NCI-H2171 (cell line): ENCODE measurements around the gene C6orf163.
A peak's percentile ranks its signal among the peaks of the same experiment; 100 is the strongest.
"Not testable (repeated sequence)": the region's sequence is repeated elsewhere in the genome, so short reads cannot be mapped to it uniquely, and the experiment has no call there.

ENCODE experiments used
- DNase-seq: peaks from one replicate; lab custom pipeline; 2025; lab: John Stamatoyannopoulos, UW

The C6orf163 gene

GRCh38 chr6:87344731-87345130 is at the start of gene C6orf163:
C6orf163 (plus strand) TSS chr6:87344813; CDS start chr6:87345100, 287 bp downstream.
- no peak for DNase-seq

GRCh38 chr6:87297119-87297518 is 47.5 kb upstream of the C6orf163 start:
- DNase-seq: no peak

GRCh38 chr6:87301277-87301676 is 43.3 kb upstream of the C6orf163 start:
- DNase-seq: not testable (repeated sequence)

GRCh38 chr6:87308970-87309369 is 35.6 kb upstream of the C6orf163 start:
- no peak for DNase-seq

GRCh38 chr6:87312860-87313259 is 31.8 kb upstream of the C6orf163 start:
- DNase-seq: no peak

- DNase-seq: no peak
Observed at GRCh38 chr6:87315071-87315470, 29.5 kb upstream of the C6orf163 start.

GRCh38 chr6:87319271-87319987 is 25.2 kb upstream of the C6orf163 start:
- DNase-seq: no peak

GRCh38 chr6:87322304-87323212 is 22.1 kb upstream of the C6orf163 start, which contains the start of gene SMIM8:
SMIM8 (plus strand) TSS chr6:87322588; CDS start chr6:87337032, 14,444 bp downstream.
- DNase-seq: peak; percentile 82

GRCh38 chr6:87323880-87324279 is 20.7 kb upstream of the C6orf163 start:
- not testable (repeated sequence) for DNase-seq

GRCh38 chr6:87330961-87331360 is 13.7 kb upstream of the C6orf163 start:
- no peak for DNase-seq

GRCh38 chr6:87333033-87333432 is 11.6 kb upstream of the C6orf163 start:
- DNase-seq: no peak

- DNase-seq: no peak
Observed at GRCh38 chr6:87333591-87334181, 10.9 kb upstream of the C6orf163 start.

GRCh38 chr6:87334683-87335082 is 9.9 kb upstream of the C6orf163 start:
- no peak for DNase-seq

GRCh38 chr6:87336367-87336766 is 8.2 kb upstream of the C6orf163 start:
- no peak for DNase-seq

GRCh38 chr6:87340230-87340629 is 4.4 kb upstream of the C6orf163 start:
- DNase-seq: no peak

- DNase-seq: no peak
Observed at GRCh38 chr6:87341158-87341557, 3.5 kb upstream of the C6orf163 start.

- no peak for DNase-seq
Observed at GRCh38 chr6:87341899-87342298, 2.7 kb upstream of the C6orf163 start.

- no peak for DNase-seq
Observed at GRCh38 chr6:87342829-87343228, 1.8 kb upstream of the C6orf163 start.

- no peak for DNase-seq
Observed at GRCh38 chr6:87346700-87347099, 2.1 kb downstream of the C6orf163 start.

- no peak for DNase-seq
Observed at GRCh38 chr6:87349896-87350295, 5.3 kb downstream of the C6orf163 start.

- DNase-seq: no peak
Observed at GRCh38 chr6:87350516-87350915, 5.9 kb downstream of the C6orf163 start.

GRCh38 chr6:87351583-87351982 is 7.0 kb downstream of the C6orf163 start:
- DNase-seq: no peak

GRCh38 chr6:87356181-87356580 is 11.6 kb downstream of the C6orf163 start:
- DNase-seq: no peak
